Measurements from ENCODE around the gene TIAM2.

Gene TIAM2

DNA sequence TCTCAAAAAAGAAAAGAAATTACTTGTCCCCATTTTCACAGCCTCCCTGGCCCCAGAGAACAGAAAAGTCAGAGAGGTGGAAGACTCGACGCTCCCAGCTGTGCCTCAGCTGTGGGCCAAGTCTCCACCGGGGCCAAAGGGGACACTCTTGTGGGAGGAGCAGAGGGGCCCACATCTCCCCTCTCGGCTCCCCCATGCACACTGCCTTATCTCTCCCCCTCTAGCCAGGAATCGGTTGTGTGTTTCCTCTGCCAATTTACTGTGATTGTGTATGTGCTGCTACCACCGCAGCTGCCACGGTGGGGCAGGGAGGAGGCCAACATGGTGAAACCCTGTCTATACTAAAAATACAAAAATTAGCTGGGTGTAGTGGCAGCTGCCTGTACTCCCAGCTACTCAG lies 8.4 kb downstream of the TIAM2 start:
- H3K4me3 ChIP-seq (ENCODE audit: low read depth, low read length): no peak overlapping the region
- TF ChIP-seq, protein P1, sequence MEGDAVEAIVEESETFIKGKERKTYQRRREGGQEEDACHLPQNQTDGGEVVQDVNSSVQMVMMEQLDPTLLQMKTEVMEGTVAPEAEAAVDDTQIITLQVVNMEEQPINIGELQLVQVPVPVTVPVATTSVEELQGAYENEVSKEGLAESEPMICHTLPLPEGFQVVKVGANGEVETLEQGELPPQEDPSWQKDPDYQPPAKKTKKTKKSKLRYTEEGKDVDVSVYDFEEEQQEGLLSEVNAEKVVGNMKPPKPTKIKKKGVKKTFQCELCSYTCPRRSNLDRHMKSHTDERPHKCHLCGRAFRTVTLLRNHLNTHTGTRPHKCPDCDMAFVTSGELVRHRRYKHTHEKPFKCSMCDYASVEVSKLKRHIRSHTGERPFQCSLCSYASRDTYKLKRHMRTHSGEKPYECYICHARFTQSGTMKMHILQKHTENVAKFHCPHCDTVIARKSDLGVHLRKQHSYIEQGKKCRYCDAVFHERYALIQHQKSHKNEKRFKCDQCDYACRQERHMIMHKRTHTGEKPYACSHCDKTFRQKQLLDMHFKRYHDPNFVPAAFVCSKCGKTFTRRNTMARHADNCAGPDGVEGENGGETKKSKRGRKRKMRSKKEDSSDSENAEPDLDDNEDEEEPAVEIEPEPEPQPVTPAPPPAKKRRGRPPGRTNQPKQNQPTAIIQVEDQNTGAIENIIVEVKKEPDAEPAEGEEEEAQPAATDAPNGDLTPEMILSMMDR (IDR thresholded peaks at IDR 0.05; ENCODE audit: insufficient read depth, low read length, missing control alignments): no peak
- ChIA-PET CTCF (no interaction called here), POLR2A (no interaction called here)
- no peak for DNase-seq (ENCODE audit: low read depth, low spot score)

DNA sequence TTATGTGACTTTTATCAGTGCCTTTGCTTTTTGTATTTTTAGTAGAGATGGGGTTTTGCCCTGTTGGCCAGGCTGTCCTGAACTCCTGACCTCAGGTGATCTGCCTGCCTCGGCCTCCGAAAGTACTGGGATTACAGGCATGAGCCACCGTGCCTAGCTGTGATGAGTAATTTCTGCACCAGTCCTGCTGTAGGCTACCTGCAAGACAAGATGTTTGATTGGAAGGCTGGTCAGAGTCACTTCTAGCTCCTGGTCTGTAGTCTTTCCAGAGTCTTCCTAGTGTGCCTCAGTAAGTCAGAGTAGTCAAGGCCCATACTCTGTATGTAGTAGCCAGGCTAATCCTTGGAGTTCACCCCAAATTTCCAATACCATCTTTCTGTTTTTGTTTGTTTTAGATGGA lies 8.9 kb downstream of the TIAM2 start:
- no peak for DNase-seq (ENCODE audit: low read depth, low spot score)
- TF ChIP-seq, protein P1 (IDR thresholded peaks at IDR 0.05; ENCODE audit: insufficient read depth, low read length, missing control alignments): no peak
- ChIA-PET POLR2A (no interaction called here), CTCF (no interaction called here)
- H3K4me3 ChIP-seq (ENCODE audit: low read depth, low read length): no peak overlapping the region

DNA sequence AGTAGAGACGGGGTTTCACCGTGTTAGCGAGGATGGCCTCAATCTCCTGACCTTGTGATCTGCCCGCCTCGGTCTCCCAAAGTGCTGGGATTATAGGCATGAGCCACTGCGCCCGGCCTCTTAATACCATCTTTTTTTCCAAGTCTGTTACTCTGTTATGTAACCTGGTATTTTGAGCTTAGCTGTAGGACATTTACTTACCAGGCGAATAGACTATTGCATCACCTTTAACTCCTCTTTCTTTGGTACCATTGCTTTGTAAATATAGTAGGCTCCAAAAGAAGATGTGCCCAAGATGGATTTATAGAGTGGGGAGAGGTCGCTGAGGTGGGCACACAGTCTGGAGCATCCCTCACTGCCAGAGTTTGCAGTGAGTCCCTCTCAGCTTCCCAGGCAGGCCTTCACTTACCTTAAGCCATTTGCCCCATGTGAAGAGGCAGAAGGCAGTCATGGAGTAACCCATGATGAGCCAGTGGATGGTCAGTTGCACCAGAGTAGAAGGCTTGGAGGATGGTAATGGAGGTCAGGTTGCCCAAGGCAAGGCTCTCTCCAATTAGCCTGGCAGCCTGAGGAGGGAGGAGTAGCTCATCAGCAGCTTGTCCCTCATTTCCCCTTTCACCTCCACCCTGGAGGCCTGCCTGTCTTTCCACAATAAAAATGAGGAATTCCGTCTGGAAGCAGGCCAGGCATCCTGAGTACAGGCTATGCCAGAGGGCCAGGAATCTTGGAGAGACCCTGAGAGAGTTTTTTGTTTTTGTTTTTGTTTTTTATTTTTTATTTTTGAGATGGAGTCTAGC lies 9.7 kb downstream of the TIAM2 start:
- TF ChIP-seq, protein P1 (IDR thresholded peaks at IDR 0.05; ENCODE audit: insufficient read depth, low read length, missing control alignments): no peak
- DNase-seq (ENCODE audit: low read depth, low spot score): no peak
- CTCF ChIA-PET: no interaction called here
- POLR2A ChIA-PET: no interaction called here
- no peak overlapping the region for H3K4me3 ChIP-seq (ENCODE audit: low read depth, low read length)

DNA sequence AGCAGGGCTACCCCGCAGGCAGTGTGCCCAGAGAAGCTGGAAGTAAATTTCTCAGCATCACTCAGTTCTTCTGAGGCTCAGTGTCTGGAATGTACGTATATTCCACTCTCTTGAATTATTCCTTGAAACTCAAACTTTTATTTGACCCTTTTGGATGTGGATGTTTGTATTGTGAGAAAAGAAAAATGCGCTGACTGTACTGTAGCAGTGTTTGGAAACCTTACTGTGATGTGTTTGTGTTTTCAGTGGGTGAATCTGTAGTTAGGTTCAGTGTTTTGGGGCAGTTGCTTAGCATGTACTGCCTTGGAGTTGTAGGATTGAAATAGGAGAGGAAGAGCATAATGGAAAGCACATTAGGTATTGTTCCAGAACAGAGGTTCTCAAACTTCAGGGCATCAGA lies 13.5 kb downstream of the TIAM2 start:
- TF ChIP-seq, protein P1 (IDR thresholded peaks at IDR 0.05; ENCODE audit: insufficient read depth, low read length, missing control alignments): no peak
- no peak for DNase-seq (ENCODE audit: low read depth, low spot score)
- ChIA-PET POLR2A (no interaction called here), CTCF (interaction anchor here (1.0 kb wide), 1 partner anchor 9 kb away, joined by 3 read pairs; no protein-coding TSS in a partner anchor)
- H3K4me3 ChIP-seq (ENCODE audit: low read depth, low read length): no peak overlapping the region

DNA sequence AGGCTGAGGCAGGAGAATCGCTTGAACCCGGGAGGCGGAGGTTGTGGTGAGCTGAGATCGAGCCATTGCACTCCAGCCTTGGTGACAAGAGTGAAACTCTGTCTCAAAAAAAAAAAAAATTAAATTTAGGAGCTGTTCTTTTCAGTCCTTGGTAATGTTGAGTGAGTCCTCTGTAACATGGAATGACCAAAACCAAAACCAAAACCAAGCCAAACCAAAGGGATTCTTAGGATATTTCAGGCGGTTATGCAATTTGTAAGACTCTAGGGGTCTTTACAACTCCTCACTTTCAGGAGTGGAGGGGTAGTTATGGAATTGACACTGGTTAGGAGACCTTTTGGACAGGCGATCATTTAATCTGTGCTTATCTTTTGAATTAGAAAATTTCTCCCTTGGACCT lies 15.8 kb downstream of the TIAM2 start:
- POLR2A ChIA-PET: no interaction called here
- TF ChIP-seq, protein P1 (IDR thresholded peaks at IDR 0.05; ENCODE audit: insufficient read depth, low read length, missing control alignments): no peak
- no peak for DNase-seq (ENCODE audit: low read depth, low spot score)
- no peak overlapping the region; the same call in 1 of the 2 replicates for H3K4me3 ChIP-seq (ENCODE audit: low read depth, low read length)
- CTCF ChIA-PET: interaction anchor here (1.4 to 1.5 kb wide), 2 partner anchors 9 to 165 kb away, joined by 3 to 6 read pairs; no protein-coding TSS in a partner anchor

DNA sequence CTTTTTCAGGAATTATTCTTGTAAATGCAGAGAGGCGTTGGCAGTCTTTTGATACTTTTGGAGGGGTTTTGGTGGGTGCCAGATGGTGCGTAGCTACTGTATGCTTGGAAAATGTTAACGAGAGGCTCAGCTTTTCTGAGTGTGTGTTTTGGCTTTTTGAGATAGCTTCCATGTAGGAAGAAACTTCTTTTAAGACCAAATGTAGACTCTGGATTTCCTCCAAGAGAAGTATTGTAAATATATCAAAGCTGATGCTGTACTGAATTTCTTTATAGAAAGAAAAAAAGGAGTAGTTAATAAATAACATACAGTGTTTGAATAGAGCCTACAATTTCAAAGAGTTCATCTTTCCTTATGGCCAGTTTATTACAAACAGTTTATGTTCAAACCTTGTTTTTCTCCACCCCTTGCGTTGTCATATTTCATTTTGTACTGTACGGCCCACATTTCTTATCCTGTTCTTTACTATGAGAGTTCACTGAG lies 16.7 kb downstream of the TIAM2 start:
- TF ChIP-seq, protein P1 (IDR thresholded peaks at IDR 0.05; ENCODE audit: insufficient read depth, low read length, missing control alignments): no peak
- ChIA-PET CTCF (interaction anchor here (1.4 kb wide), 1 partner anchor 164 kb away, joined by 3 read pairs; no protein-coding TSS in a partner anchor), POLR2A (no interaction called here)
- DNase-seq (ENCODE audit: low read depth, low spot score): no peak
- H3K4me3 ChIP-seq (ENCODE audit: low read depth, low read length): no peak overlapping the region

All from AG04449 (cell line).